Activated T-cell treated with anti-CD3 and anti-CD28 coated beads, Interleukin-2, amount 50 U/mL, for 24 hours (primary cell): ENCODE results near the gene ZNF3.
A peak's percentile ranks its signal among the peaks of the same experiment; 100 is the strongest.
"Not testable (repeated sequence)": the region's sequence is repeated elsewhere in the genome, so short reads cannot be mapped to it uniquely, and the experiment has no call there.

Source experiments
- DNase-seq: peaks from one replicate; pipeline ENCODE4 v3.0.0-alpha.2; 2020
- H3K27ac Mint-ChIP-seq: 2 replicates; pipeline ENCODE4 v1.8.0; 2020; ENCODE audit warnings: mild to moderate bottlenecking, mixed read lengths
- H3K27me3 Mint-ChIP-seq: 2 replicates; pipeline ENCODE4 v1.8.0; 2020; ENCODE audit warnings: mixed read lengths
- H3K36me3 Mint-ChIP-seq: 2 replicates; pipeline ENCODE4 v1.8.0; 2020; ENCODE audit warnings: low read depth, mixed read lengths
- H3K4me1 Mint-ChIP-seq: 2 replicates; pipeline ENCODE4 v1.8.0; 2020; ENCODE audit warnings: low read depth, mixed read lengths
- H3K4me3 Mint-ChIP-seq: 2 replicates; pipeline ENCODE4 v1.8.0; 2020; ENCODE audit warnings: mild to moderate bottlenecking, moderate library complexity, mixed read lengths
- H3K9me3 Mint-ChIP-seq: 2 replicates; pipeline ENCODE4 v1.8.0; 2020; ENCODE audit warnings: mixed read lengths

ZNF3 gene

DNA sequence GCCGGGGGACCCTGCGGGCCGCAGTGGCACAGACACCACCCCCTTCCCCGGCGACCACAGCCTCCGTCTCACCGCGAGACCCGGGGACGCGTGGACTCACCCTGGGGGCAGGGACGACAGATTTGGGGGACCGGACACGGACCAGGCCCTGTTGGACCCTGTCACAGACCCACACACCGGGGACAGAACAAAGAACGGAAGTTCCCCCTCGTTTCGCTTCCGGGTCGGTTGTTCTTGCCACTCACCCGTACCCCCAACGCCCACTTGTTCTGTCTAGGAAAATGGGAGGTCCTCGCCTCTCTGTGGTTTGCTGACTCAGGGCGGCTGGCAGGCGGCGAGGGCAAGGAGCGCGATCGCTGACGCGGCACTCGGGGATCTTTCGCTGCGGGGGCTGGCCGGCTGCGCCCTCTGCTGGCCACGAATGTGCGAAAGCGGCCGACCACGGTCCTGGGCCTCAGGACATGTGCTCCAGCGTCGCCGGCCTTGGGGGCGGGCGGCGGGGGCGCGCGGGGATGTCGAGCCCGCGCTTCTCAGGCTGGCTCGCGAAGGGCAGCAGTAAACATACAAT is at the start of gene ZNF3:
Gene ZNF3 (minus strand): TSS at position 189 of the 568 bp plus-strand sequence. CDS start 4,366 bp downstream, outside the sequence.
- H3K9me3 Mint-ChIP-seq, result no peaks in the 10 kb centered on the region
- peaks cover 38% of the 10 kb centered on the region for H3K36me3 Mint-ChIP-seq
- no peaks in the 10 kb centered on the region for H3K27me3 Mint-ChIP-seq
- peak within 1 kb of the TSS; percentile 88 for H3K4me3 Mint-ChIP-seq
- peak; percentile 98 for DNase-seq
- H3K4me1 Mint-ChIP-seq, result peaks cover 28% of the 10 kb centered on the region
- H3K27ac Mint-ChIP-seq, result peak within 1 kb of the TSS; percentile 93

GRCh38 chr7:100130608-100131453 is 49.3 kb upstream of the ZNF3 start:
- no peaks in the 10 kb centered on the region for H3K9me3 Mint-ChIP-seq
- peaks cover 24% of the 10 kb centered on the region for H3K4me1 Mint-ChIP-seq
- peak overlapping the region; percentile 6 for H3K4me3 Mint-ChIP-seq
- peaks cover 11% of the 10 kb centered on the region for H3K36me3 Mint-ChIP-seq
- no peaks in the 10 kb centered on the region for H3K27me3 Mint-ChIP-seq
- peak; percentile 92 for DNase-seq
- H3K27ac Mint-ChIP-seq, result no peak overlapping the region

GRCh38 chr7:100130220-100130607 is 48.7 kb upstream of the ZNF3 start:
- not testable (repeated sequence) for H3K27me3 Mint-ChIP-seq, DNase-seq, H3K4me3 Mint-ChIP-seq, H3K27ac Mint-ChIP-seq, H3K9me3 Mint-ChIP-seq
- Mint-ChIP-seq H3K36me3 (peaks cover 15% of the 10 kb centered on the region), H3K4me1 (peaks cover 28% of the 10 kb centered on the region)

- Mint-ChIP-seq H3K27ac (peak overlapping the region; percentile 82), H3K4me3 (peak overlapping the region; percentile 99), H3K9me3 (no peaks in the 10 kb centered on the region), H3K4me1 (peaks cover 40% of the 10 kb centered on the region), H3K36me3 (peaks cover 28% of the 10 kb centered on the region), H3K27me3 (no peaks in the 10 kb centered on the region)
- DNase-seq, result no peak
These were observed 47.1 kb upstream of the ZNF3 start for GRCh38 chr7:100128637-100128963.

- Mint-ChIP-seq H3K4me1 (peaks cover 40% of the 10 kb centered on the region), H3K9me3 (no peaks in the 10 kb centered on the region), H3K27me3 (no peaks in the 10 kb centered on the region), H3K4me3 (peak overlapping the region; percentile 99), H3K27ac (peak overlapping the region; percentile 82), H3K36me3 (peaks cover 30% of the 10 kb centered on the region)
- peak; percentile 63 for DNase-seq
These were observed 46.5 kb upstream of the ZNF3 start for GRCh38 chr7:100127866-100128636.

DNA sequence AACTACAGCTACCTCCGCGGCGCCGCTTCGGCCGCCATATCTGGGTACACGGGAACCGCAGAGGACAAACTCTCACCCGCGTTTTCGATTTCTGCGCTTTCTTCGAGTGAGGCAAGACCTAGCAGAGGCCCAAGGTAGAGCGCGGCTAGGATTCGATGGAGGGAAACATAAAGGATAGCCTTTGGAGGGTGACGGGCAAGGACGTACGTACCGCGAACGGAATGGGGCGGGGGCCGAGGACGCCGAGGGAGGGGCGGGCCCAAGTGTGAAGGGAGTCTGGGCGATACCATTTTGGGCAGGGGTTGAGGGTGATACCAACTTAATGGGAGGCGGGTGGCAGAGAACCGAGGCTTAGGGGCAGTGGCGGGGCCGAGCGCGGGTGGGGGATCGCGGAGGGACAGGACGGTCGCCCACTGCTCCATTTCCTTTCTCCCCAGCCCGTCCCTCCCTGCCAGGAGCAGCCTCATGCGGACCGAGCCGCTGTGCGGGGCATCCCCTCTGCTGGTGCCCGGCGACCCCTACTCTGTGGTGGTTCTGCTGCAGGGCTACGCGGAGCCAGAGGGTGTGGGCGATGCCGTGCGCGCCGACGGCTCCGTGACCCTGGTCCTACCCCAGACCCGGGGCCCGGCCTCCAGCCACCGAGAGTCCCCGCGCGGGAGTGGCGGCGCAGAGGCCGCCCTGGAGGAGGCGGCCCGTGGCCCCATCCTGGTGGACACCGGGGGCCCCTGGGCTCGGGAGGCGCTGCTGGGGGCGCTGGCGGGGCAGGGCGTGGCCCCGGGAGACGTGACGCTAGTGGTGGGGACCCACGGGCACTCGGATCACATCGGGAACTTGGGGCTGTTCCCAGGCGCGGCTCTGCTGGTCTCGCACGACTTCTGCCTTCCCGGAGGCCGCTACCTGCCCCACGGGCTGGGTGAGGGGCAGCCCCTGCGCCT is 45.7 kb upstream of the ZNF3 start, which contains the start of gene MBLAC1:
Gene MBLAC1 (plus strand): TSS at position 37 of the 935 bp plus-strand sequence. CDS start 429 bp downstream, at position 466.
- H3K36me3 Mint-ChIP-seq, result peaks cover 37% of the 10 kb centered on the region
- peaks cover 38% of the 10 kb centered on the region for H3K4me1 Mint-ChIP-seq
- peak within 1 kb of the TSS; percentile 99 for H3K4me3 Mint-ChIP-seq
- H3K9me3 Mint-ChIP-seq, result no peaks in the 10 kb centered on the region
- peak; percentile 93 for DNase-seq
- H3K27me3 Mint-ChIP-seq, result no peaks in the 10 kb centered on the region
- peak within 1 kb of the TSS; percentile 100 for H3K27ac Mint-ChIP-seq

GRCh38 chr7:100126239-100126930 is 44.9 kb upstream of the ZNF3 start:
- peaks cover 40% of the 10 kb centered on the region for H3K36me3 Mint-ChIP-seq

DNA sequence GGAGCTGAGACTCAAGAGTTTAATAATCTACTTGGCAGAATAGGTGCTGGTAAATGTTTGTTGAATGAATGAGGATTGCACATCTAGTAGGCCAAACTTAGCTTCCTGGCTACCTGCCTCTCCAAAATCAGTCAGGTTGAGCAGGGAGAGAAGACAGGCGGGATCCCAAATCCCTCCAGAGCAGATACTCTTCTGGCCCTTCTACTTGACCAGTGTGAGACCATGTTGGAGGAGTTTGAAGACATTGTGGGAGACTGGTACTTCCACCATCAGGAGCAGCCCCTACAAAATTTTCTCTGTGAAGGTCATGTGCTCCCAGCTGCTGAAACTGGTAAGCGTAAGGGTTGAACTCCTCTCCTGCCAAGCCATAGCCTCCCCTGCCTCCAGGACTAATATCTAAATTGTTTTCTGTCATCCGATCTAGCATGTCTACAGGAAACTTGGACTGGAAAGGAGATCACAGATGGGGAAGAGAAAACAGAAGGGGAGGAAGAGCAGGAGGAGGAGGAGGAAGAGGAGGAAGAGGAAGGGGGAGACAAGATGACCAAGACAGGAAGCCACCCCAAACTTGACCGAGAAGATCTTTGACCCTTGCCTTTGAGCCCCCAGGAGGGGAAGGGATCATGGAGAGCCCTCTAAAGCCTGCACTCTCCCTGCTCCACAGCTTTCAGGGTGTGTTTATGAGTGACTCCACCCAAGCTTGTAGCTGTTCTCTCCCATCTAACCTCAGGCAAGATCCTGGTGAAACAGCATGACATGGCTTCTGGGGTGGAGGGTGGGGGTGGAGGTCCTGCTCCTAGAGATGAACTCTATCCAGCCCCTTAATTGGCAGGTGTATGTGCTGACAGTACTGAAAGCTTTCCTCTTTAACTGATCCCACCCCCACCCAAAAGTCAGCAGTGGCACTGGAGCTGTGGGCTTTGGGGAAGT is 43.0 kb upstream of the ZNF3 start:
- Mint-ChIP-seq H3K9me3 (no peaks in the 10 kb centered on the region), H3K4me1 (peaks cover 40% of the 10 kb centered on the region), H3K27me3 (no peaks in the 10 kb centered on the region), H3K36me3 (peaks cover 43% of the 10 kb centered on the region), H3K4me3 (peak overlapping the region; percentile 99), H3K27ac (peak overlapping the region; percentile 100)
- DNase-seq, result no peak

More at GRCh38 chr7:100126239-100126930, 44.9 kb upstream of the ZNF3 start:
- H3K4me1 Mint-ChIP-seq, result peaks cover 41% of the 10 kb centered on the region
- peak overlapping the region; percentile 100 for H3K27ac Mint-ChIP-seq
- peak overlapping the region; percentile 99 for H3K4me3 Mint-ChIP-seq
- no peaks in the 10 kb centered on the region for H3K9me3 Mint-ChIP-seq
- no peaks in the 10 kb centered on the region for H3K27me3 Mint-ChIP-seq
- no peak for DNase-seq

DNA sequence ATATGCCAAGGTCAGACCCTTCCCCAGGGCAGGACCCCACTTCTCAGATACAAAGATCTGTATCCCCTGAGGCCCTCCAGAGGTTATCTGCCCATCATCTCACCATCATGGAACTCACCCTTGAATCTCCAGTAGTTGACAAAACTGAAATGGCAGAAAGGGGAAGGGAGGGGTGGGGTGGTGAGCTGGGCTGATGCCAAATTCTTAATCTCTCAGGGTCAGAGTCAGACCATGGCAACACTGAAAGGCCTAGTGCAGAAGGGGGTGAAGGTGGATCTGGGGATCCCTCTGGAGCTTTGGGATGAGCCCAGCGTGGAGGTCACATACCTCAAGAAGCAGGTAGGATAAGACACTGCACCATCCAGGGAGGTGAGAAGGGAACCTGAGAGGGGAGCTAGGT is 41.0 kb upstream of the ZNF3 start:
- H3K27ac Mint-ChIP-seq, result peak overlapping the region; percentile 46
- no peak for DNase-seq
- peaks cover 54% of the 10 kb centered on the region for H3K36me3 Mint-ChIP-seq

DNA sequence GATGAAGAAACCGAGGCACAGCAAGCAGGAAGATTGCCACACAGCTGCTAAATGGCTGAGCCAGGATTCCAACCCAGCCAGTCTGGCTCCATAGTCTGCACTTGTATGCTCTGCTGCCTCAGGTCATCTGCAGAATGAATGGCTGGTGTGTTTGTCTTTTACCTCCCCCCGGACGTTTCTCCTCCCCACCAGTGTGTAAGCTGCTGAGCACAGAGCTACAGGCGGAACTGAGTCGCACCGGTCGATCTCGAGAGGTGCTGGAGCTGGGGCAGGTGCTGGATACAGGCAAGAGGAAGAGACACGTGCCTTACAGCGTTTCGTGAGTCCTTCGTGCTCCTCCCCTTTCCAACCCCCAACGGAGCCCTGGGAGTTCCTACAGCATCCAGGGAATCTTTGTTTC is 40.5 kb upstream of the ZNF3 start:
- H3K4me3 Mint-ChIP-seq, result no peak overlapping the region

More for the DNA sequence above, 41.0 kb upstream of the ZNF3 start:
- Mint-ChIP-seq H3K4me1 (peaks cover 43% of the 10 kb centered on the region), H3K9me3 (no peaks in the 10 kb centered on the region), H3K4me3 (no peak overlapping the region), H3K27me3 (no peaks in the 10 kb centered on the region)

DNA sequence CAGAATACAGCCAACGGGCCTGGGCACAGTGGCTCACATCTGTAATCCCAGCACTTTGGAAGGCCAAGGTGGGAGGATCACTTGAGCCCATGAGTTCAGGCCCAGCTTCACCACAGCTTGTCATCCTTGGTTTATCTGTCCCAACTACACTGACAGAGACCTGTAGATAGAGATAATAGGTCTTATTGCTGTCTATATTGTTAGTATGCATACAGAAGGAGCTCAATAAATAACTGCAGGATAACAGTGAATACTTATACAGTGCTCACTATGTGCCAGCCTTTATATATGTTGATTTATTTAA is 39.2 kb upstream of the ZNF3 start:
- Mint-ChIP-seq H3K27me3 (no peaks in the 10 kb centered on the region), H3K9me3 (no peaks in the 10 kb centered on the region), H3K4me1 (peaks cover 45% of the 10 kb centered on the region), H3K4me3 (peak overlapping the region; percentile 98), H3K36me3 (peaks cover 54% of the 10 kb centered on the region), H3K27ac (peak overlapping the region; percentile 99)
- DNase-seq, result no peak

More for the DNA sequence above, 40.5 kb upstream of the ZNF3 start:
- Mint-ChIP-seq H3K9me3 (no peaks in the 10 kb centered on the region), H3K4me1 (peaks cover 43% of the 10 kb centered on the region), H3K27me3 (no peaks in the 10 kb centered on the region), H3K36me3 (peaks cover 53% of the 10 kb centered on the region), H3K27ac (peak overlapping the region; percentile 46)
- DNase-seq, result no peak

GRCh38 chr7:100119970-100120732 is 38.6 kb upstream of the ZNF3 start:
- H3K4me1 Mint-ChIP-seq, result peaks cover 39% of the 10 kb centered on the region
- no peaks in the 10 kb centered on the region for H3K9me3 Mint-ChIP-seq
- no peaks in the 10 kb centered on the region for H3K27me3 Mint-ChIP-seq
- peak overlapping the region; percentile 98 for H3K4me3 Mint-ChIP-seq
- H3K36me3 Mint-ChIP-seq, result peaks cover 53% of the 10 kb centered on the region
- no peak for DNase-seq
- H3K27ac Mint-ChIP-seq, result peak overlapping the region; percentile 99
